T-helper 17 cell (primary cell): ENCODE measurements around the gene OPA1. TPM values are rescaled to one million over a fixed set of nuclear protein-coding genes. Genes with fewer than 3 reads are reported as not detected.

Source experiments
- ATAC-seq: fragments of 150-1000 bp; cut with Tn5 transposase; 2 replicates; pipeline ENCODE4 v1.10.0; 2021; ENCODE audit warnings: mild to moderate bottlenecking, moderate library complexity
- DNase-seq, 3 donors: peaks; one replicate each; pipeline versions ENCODE4 v3.0.0 to v3.0.0-alpha.2; 2020 to 2021
- H3K9me3 ChIP-seq: one replicate; pipeline ENCODE4 v1.7.0; 2013; ENCODE audit warnings: low read length, mild to moderate bottlenecking; ENCODE audit not compliant: control insufficient read depth, poor library complexity, severe bottlenecking
- H3K27ac Mint-ChIP-seq: one replicate; pipeline ENCODE4 v1.8.0; 2022; ENCODE audit warnings: mild to moderate bottlenecking, moderate library complexity, mixed read lengths
- H3K27me3 Mint-ChIP-seq: one replicate; pipeline ENCODE4 v1.8.0; 2022; ENCODE audit warnings: mixed read lengths
- H3K36me3 Mint-ChIP-seq: one replicate; pipeline ENCODE4 v1.8.0; 2022; ENCODE audit warnings: low read depth, mixed read lengths
- H3K4me1 Mint-ChIP-seq: one replicate; pipeline ENCODE4 v1.8.0; 2022; ENCODE audit warnings: mild to moderate bottlenecking, mixed read lengths
- H3K4me3 Mint-ChIP-seq: one replicate; pipeline ENCODE4 v1.8.0; 2022; ENCODE audit warnings: mild to moderate bottlenecking, moderate library complexity, mixed read lengths
- total RNA-seq, 4 donors: library from RNA in 2 of 4; stranded (reverse) in 2 of 4; gene quantifications; one replicate each; pipeline ENCODE4 v1.2.3 and lab custom pipeline; 2022 to 2026

OPA1 gene
- total RNA-seq, 2 donors from 2014 or later, result 49.3 to 58.9 TPM

DNA sequence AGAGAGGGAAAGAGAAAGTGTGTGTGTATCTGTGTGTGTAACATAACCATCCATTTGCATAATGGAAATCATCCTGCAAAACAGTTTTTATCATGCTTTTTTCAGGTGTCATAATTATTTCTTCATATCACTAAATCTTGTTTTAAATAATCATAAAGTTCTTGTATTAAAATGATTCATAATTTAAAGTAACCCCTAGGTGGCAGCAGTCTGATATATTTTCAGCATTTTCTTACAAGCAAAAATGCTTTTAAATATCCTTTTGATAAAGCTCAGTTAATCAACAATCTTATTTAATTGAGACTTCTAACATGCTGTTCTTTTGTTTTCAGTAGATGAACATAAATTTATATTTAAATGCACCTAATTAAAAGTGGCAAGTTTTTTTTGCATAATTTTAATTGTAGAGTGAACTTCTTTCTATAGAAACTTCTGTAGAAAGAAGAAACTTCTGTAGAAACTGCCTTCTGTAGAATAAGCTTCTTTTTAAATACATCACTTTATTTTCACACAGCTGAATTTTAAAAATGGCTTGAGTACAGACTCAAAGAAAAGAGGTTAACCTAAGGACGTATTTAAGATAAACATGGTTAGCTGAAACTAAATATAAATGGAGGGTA is 72.5 kb downstream of the OPA1 start:
- no peak for ATAC-seq
- DNase-seq, result no peak
- H3K36me3 Mint-ChIP-seq, result peaks cover 12% of the 10 kb centered on the region
- H3K27ac Mint-ChIP-seq, result no peak overlapping the region
- H3K9me3 ChIP-seq, result no peaks in the 10 kb centered on the region
- H3K27me3 Mint-ChIP-seq, result no peaks in the 10 kb centered on the region
- no peak overlapping the region for H3K4me3 Mint-ChIP-seq
- peaks cover 3% of the 10 kb centered on the region for H3K4me1 Mint-ChIP-seq

DNA sequence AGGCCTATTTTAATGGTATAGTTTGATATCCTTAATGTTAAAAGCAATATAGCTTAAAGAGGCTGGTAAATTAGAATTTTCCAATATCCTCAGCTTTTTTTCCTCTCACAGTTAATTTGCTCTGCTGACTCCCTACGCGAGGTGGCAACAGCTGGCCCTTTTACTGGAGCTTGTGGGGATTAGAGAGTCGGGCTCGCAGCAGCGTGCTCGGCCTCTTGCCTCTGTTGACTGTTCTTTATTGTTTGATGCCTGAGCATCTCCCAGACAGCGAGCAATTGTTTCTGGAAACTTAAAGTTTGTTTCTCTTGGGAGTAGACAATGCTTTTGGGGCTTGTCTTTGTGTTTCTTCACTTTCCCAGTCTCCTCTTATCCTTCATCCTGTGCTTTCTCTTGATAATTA is 80.8 kb downstream of the OPA1 start:
- peaks cover 10% of the 10 kb centered on the region for H3K36me3 Mint-ChIP-seq
- peaks cover 9% of the 10 kb centered on the region for H3K4me1 Mint-ChIP-seq
- ATAC-seq (no peak), DNase-seq (no peak)
- H3K27ac Mint-ChIP-seq, result no peak overlapping the region
- H3K9me3 ChIP-seq, result no peaks in the 10 kb centered on the region
- no peaks in the 10 kb centered on the region for H3K27me3 Mint-ChIP-seq
- no peak overlapping the region for H3K4me3 Mint-ChIP-seq

DNA sequence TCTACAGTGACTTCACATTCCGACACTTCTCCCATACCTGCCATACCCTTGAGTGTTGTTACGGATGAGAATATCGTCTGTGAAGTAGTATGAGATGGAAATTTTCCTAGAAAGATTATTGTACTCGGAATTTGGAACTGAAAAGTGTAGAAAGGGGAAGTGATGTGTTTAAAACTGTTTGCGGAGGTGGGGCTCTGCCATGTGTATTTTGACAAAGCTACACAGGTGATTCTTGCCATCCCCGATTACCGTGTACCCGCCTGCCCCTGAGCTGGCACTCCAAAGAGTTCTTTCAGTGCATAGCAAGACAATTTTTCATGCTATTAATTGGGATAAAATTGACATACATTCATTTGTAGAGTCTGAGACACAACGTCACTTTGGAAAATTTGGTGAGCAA is 81.7 kb downstream of the OPA1 start:
- H3K27ac Mint-ChIP-seq, result no peak overlapping the region
- ATAC-seq (no peak), DNase-seq (no peak)
- peaks cover 8% of the 10 kb centered on the region for H3K36me3 Mint-ChIP-seq
- H3K27me3 Mint-ChIP-seq, result no peaks in the 10 kb centered on the region
- no peaks in the 10 kb centered on the region for H3K9me3 ChIP-seq
- peaks cover 9% of the 10 kb centered on the region for H3K4me1 Mint-ChIP-seq
- H3K4me3 Mint-ChIP-seq, result no peak overlapping the region

DNA sequence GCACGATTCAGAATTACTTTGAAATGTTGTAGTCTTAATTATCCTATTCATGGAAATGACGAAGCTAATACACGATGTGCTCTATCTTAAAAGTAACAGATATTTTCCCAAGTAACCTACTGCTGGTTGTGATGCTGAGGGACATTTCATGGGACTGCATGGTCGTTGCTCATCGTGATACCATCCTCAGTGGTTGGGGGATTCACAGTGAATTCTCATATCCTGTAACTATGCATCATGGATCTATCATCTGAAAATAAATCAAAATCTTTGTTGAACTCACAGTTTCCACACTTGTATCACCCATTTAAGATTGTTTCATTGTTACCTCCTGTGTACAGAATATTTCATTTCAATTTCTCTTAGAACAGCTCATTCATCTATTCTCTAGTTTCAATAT is 84.7 kb downstream of the OPA1 start:
- no peaks in the 10 kb centered on the region for H3K9me3 ChIP-seq
- ATAC-seq (no peak), DNase-seq (no peak)
- Mint-ChIP-seq H3K4me1 (peaks cover 7% of the 10 kb centered on the region), H3K27ac (no peak overlapping the region), H3K4me3 (no peak overlapping the region), H3K27me3 (no peaks in the 10 kb centered on the region), H3K36me3 (peaks cover 3% of the 10 kb centered on the region)

DNA sequence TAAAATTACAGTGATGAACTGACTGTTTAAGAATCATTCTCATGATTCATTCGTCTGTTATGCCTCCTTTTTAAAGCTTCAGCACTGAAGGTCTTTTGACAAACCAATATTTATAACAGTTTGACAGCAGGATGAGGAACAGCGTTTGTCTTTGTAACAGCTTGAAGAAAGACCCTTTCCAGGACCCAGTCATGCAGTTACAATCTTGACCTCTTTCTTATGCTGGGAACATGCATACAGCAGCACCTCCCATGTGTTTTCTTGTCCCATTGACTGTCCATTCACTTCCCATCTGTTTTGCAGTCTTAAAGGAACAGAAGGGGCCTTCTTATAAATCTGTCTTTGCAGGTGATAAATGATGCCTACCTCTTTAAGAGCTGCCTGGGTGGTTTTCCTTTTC is 87.2 kb downstream of the OPA1 start:
- no peaks in the 10 kb centered on the region for H3K9me3 ChIP-seq
- peaks cover 5% of the 10 kb centered on the region for H3K36me3 Mint-ChIP-seq
- DNase-seq (no peak), ATAC-seq (no peak)
- no peaks in the 10 kb centered on the region for H3K27me3 Mint-ChIP-seq
- no peak overlapping the region for H3K4me3 Mint-ChIP-seq
- peaks cover 7% of the 10 kb centered on the region for H3K4me1 Mint-ChIP-seq
- no peak overlapping the region for H3K27ac Mint-ChIP-seq

DNA sequence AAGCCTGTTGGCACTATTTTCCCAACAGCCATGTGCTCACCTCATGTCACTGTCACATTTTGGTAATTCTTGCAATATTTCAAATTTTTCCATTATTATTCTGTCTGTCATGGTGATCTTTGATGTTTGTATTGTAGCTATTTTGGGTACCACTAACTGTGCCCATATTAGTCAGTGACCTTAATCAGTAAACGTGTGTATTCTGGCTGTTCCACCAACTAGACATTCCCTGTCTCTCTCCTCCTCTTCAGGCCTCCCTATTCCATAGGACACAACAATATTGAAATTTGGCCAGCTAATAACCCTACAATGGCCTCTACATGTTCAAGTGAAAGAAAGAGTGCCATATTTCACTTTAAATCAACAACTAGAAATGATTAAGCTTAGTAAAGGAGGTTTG is 88.6 kb downstream of the OPA1 start:
- Mint-ChIP-seq H3K27me3 (no peaks in the 10 kb centered on the region), H3K36me3 (peaks cover 2% of the 10 kb centered on the region), H3K27ac (no peak overlapping the region), H3K4me3 (no peak overlapping the region), H3K4me1 (peaks cover 3% of the 10 kb centered on the region)
- no peaks in the 10 kb centered on the region for H3K9me3 ChIP-seq
- ATAC-seq (no peak), DNase-seq (no peak)

DNA sequence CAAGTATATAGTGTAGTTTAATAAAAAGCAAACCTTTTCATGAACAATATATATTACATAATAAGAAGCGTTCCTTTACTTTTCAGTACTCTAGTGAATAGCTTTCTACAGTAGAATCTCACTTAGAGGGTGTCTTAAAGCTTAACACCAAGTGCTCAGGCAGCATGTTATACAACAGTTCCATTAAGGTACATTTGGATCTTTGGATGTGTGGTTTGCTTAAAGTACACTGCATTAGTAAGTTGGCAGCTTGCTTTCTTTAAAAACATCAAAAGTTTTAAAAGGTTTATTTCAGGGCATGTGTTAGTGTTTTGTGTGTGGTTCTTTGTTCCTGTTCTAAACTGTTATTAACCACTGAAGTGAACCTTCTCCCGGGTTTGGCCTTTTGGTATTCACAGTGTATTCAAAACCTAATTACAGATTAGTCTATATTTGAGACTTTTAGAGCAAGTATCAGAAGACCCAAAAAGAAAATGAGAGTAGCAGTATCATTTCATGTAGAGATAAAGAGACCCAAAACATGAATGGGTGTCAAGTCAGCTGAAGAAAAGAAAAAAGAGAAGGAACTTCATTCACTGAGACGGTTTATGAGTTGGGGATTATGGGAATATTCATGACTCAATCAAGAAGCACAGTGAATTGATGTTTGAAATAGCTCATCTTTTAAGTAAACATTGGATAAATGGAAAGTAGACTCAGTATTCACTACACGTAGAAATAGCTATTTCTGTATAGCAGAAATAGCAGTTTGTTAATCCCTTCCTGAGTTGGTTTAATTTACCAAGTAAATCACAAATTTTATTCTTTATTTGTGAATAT is 93.9 kb downstream of the OPA1 start:
- no peak for ATAC-seq
- DNase-seq, result no peak
- H3K4me1 Mint-ChIP-seq, result peaks cover 2% of the 10 kb centered on the region
- no peak overlapping the region for H3K4me3 Mint-ChIP-seq
- peaks cover 2% of the 10 kb centered on the region for H3K36me3 Mint-ChIP-seq
- no peaks in the 10 kb centered on the region for H3K9me3 ChIP-seq
- H3K27me3 Mint-ChIP-seq, result no peaks in the 10 kb centered on the region
- H3K27ac Mint-ChIP-seq, result no peak overlapping the region

DNA sequence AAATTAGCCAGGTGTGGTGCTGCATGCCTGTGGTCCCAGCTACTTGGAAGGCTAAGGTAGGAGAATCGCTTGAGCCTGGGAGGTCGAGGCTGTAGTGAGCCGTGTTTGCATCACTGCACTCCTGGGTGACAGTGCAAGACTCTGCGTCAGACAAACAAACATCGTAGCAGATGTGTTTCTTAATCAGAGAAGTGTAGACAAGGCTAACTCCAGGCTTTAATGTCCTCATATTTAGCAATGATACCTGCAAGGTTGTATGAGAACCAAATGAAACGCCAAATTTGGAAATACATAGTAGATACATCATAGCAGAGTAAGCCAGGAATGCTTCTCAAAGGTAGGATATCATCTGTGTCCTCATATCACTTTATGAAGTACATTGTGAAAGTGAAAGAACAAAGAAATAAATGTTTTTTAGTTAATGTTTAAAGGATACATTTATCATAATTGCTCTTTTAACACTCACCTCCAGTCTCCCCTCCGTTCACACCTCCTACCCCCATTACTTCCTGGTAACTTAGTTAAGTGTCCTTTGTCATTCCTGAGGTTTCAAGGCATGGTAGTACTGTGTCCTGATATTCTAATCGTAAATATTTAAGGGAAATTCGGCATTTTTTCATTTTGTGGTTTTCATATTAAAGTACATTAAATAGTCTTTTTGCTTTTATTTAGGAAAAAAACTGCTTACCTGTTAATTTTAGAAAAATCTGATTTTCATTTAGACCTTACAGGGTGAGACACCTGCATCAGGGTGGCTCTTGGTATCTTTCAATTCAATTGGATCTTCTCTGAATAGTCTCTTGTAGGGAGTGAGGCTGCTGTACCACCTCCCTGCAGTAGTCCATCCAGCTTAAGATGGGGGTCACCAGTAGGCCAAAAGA is 96.1 kb downstream of the OPA1 start:
- H3K4me1 Mint-ChIP-seq, result peaks cover 2% of the 10 kb centered on the region
- H3K27me3 Mint-ChIP-seq, result no peaks in the 10 kb centered on the region
- DNase-seq (no peak), ATAC-seq (no peak)
- no peak overlapping the region for H3K4me3 Mint-ChIP-seq
- no peak overlapping the region for H3K27ac Mint-ChIP-seq
- no peaks in the 10 kb centered on the region for H3K9me3 ChIP-seq
- H3K36me3 Mint-ChIP-seq, result no peaks in the 10 kb centered on the region

DNA sequence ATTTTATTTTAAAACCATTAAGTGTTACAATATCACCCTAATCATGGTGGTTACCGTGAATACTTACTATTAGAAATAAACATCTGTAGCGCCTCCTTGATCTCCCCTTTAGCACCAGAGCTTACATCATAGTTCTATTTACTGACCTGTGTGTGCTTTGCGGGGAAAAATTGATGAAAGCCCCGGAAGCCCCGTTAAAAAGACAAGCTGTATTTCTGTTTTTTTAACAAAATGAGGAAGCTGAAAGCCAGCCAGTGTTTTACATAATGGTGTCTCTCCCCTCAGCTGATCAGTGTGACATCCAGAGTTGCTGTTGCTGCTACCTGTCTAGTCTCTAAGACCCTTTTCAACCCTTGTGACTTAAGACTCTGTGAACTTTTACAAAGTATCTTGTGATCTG is 100.8 kb downstream of the OPA1 start:
- Mint-ChIP-seq H3K4me3 (no peak overlapping the region), H3K4me1 (no peaks in the 10 kb centered on the region), H3K27ac (no peak overlapping the region), H3K36me3 (no peaks in the 10 kb centered on the region), H3K27me3 (no peaks in the 10 kb centered on the region)
- DNase-seq, result no peak
- H3K9me3 ChIP-seq, result no peaks in the 10 kb centered on the region
- ATAC-seq, result peak; percentile 60

DNA sequence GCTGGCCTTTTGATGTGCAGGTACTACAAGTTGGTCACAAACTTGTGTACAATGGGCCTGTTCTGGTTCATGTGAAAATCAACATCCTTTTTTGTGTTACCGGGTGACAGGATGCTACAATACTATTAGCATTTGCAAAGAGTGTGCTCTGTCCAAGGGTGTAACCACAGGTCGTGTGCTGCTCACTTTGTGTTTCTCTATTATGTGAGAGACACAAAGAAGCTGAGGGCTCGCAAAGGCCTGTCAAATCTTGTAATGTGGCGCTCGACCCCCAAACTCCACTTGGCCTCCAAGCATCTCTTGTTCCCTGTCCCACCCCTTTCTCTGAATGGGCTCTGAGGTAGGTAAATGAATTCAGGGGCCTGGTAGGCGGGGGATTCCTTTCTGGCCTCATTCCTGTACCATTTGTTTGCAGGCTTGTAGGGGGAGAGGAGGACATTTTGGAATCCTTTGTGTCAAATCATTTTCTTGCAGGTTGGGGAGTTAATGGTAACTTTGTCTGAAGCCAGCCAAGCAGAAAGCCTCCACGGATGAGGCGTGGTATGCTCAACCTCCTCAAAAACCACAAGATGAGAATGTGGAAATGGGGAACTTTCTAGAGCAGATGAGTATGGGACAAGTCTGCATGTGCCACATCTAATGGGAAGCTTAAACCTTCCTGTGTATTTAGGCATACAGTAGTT is 109.1 kb downstream of the OPA1 start:
- peaks cover 5% of the 10 kb centered on the region for H3K4me1 Mint-ChIP-seq
- no peak for ATAC-seq
- H3K27ac Mint-ChIP-seq, result peak overlapping the region; percentile 53

DNA sequence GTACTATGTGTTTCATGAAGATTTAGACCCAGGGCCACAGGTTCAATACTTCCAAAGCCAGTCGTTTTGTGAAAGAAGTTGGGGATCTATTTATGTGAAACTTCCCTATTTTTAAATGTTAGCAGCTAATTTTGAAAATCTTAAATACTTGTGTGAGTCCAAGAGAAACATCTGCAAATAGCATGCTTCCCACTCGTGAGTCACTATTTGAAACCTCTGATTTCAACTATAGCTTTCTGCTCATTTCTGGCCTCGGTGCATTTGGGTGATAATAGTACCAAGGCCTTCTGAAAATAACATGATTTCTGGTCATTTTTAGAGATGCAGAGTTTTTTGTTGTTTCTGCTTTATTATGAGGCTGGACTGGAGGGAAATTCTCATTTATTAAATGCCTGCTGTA is 110.0 kb downstream of the OPA1 start:
- Mint-ChIP-seq H3K36me3 (no peaks in the 10 kb centered on the region), H3K27me3 (no peaks in the 10 kb centered on the region), H3K4me1 (peaks cover 5% of the 10 kb centered on the region), H3K27ac (peak overlapping the region; percentile 2), H3K4me3 (no peak overlapping the region)
- ATAC-seq (no peak), DNase-seq (no peak)
- no peaks in the 10 kb centered on the region for H3K9me3 ChIP-seq

More for the DNA sequence above, 109.1 kb downstream of the OPA1 start:
- no peaks in the 10 kb centered on the region for H3K9me3 ChIP-seq
- Mint-ChIP-seq H3K36me3 (no peaks in the 10 kb centered on the region), H3K4me3 (no peak overlapping the region), H3K27me3 (no peaks in the 10 kb centered on the region)
- DNase-seq, result no peak

DNA sequence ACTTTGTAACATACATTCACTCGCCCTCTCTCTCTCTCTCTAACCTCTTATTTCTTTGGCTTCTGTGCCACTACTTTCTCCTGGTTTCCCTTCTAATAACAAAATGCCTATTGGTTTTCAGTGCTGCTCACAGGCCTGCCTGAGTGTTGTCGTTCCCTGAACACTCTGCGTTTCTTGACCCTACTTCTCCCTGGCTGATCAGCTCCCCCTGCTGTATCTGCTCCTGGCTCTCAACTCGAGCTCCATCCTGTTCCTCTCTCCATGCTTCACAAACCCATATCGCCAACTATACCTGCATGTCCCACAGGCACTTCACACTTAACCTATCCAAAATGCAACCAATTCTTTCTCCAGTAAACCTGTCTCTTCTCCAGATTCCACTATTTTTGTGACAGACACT is 111.4 kb downstream of the OPA1 start:
- ATAC-seq (no peak), DNase-seq (no peak)
- Mint-ChIP-seq H3K27ac (no peak overlapping the region), H3K36me3 (no peaks in the 10 kb centered on the region), H3K4me1 (peaks cover 6% of the 10 kb centered on the region), H3K27me3 (no peaks in the 10 kb centered on the region), H3K4me3 (no peak overlapping the region)
- H3K9me3 ChIP-seq, result no peaks in the 10 kb centered on the region

DNA sequence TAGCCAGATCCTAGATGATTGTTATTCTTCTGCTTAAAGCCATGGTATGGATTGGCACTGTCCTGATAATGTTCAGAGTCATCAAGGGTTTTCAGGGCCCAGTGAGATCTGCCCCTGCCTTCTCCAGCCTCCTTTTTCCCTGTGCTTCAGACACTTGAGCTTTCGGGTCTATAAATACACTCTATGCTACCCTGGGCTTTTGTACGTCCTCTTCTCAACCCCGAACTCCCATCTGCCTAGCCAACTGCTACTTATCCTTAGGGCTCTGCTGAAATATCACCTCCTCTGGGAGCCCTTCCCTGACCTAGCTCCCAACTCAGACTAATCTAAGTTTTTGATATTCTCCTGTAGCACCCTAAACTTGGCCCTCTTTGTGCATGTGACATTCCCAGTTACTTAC is 115.3 kb downstream of the OPA1 start:
- no peaks in the 10 kb centered on the region for H3K27me3 Mint-ChIP-seq
- H3K4me3 Mint-ChIP-seq, result no peak overlapping the region
- H3K4me1 Mint-ChIP-seq, result peaks cover 4% of the 10 kb centered on the region
- H3K27ac Mint-ChIP-seq, result no peak overlapping the region
- ATAC-seq (no peak), DNase-seq (no peak)
- H3K36me3 Mint-ChIP-seq, result no peaks in the 10 kb centered on the region
- H3K9me3 ChIP-seq, result no peaks in the 10 kb centered on the region
